T1000 (cell line): ENCODE results near the gene VWC2L.

Source experiments
- DNase-seq: peaks from one replicate; lab custom pipeline; 2025; ENCODE audit warnings: mixed read lengths; lab: John Stamatoyannopoulos, UW

VWC2L gene

GRCh38 chr2:214542295-214542694, 131.4 kb downstream of the VWC2L start:
- no peak for DNase-seq

- no peak for DNase-seq
These were observed 132.0 kb downstream of the VWC2L start for GRCh38 chr2:214542866-214543265.

- DNase-seq: no peak
These were observed 132.6 kb downstream of the VWC2L start for GRCh38 chr2:214543386-214543955.

DNA sequence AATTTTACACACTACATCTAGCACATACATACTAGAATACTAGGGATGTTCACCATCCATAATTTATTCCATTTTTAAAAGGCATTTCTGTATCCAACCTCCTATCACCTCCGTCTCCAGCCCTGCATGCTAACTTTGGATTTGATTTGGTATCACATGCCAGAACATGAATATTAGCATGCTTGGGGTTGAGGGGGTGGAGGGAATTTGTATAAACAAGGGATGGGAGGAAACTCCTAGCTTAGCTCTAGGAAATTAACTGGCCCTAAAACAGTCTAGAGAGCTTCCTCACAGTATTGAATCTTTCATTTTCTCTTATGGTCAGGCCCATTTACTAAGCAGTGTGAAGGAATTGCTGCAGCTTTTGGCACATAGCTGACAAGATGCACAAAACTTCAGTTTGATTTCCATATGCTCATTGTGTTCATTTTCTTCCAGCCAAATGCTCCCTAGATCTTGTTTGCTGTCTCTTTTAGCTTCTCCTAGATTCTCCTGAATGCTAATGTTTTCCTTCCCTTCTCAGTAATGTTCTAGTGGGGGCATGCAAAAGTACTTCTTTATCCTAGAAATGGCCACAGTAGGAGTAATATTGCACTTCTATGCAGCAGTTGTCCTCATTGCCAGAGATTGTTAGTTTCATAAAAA, 135.2 kb downstream of the VWC2L start:
- DNase-seq: no peak

GRCh38 chr2:214547931-214548330, 137.1 kb downstream of the VWC2L start:
- no peak for DNase-seq

DNA sequence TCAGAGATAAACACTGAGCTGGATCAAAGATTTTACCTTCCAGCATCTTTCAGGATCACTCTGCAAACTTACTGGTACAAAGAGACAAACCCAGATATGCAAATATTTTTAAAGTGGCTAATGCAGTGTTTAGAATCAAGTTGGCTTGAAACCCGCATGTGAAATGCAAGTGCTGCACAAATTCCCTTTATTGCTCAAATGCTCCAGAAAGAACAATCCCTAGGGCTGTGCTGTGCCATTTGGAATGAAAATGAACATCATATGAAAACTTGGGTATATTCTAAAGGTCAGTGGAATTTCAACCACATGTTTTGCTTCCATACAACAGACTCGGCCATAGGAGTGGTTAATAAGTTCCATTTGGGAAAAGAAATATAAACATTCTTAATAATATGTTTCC, 139.1 kb downstream of the VWC2L start:
- no peak for DNase-seq

DNA sequence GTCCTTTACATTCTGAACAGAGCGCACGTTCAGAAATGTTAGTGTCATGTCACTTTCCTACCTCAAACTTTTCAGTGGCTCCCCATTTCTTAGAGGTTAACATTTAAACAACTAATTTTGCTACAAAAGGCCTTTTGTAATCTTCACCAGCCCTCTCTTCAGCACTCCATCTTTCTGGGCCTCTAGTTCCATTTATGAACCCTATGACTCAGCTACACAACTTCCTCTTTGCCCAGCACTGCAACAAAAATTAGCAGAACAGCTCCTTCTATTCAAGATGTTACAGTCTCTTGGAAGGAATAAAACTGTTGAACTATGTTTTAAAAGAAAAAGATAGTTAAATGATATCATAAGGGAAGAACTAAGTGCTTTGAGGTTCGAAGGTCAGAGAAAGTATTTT, 139.9 kb downstream of the VWC2L start:
- DNase-seq: no peak

GRCh38 chr2:214557884-214558283, 147.0 kb downstream of the VWC2L start:
- DNase-seq: no peak

DNA sequence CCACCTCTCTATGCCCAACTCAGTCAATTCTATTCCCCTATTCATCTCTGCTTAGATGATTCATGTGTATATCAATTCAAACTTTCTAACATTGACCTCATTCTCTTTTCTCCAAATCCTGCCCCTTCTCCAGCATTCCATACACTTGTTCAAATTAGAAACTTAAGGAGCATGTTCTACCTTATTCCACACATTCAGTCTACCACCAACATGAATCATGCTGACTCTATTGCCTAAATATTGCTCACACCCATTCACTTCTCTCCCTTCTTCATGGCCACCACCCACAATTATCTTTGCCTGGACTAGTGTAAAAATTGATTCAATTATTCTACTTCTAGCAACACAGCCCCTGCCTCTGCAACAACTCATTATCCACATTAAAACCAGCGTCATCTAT, 147.5 kb downstream of the VWC2L start:
- DNase-seq: no peak

DNA sequence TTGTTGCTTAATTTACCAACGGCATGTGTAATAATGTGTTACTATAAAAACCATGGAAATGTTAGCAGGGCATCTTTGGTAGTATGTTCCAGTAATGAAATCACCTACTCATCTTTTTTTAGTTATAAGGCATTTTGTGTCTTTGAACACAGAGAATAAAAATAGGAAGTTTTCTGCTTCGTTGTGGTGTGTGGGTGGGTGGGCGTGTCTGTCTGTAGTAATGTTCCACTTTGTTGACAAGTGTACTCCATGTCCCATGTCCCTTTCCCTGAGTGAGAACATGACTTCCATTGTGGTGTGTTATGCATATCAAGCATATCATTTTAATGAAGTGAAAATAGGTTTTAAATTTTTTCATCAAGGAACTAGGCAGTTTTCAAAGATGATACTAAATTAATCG, 149.3 kb downstream of the VWC2L start:
- no peak for DNase-seq

DNA sequence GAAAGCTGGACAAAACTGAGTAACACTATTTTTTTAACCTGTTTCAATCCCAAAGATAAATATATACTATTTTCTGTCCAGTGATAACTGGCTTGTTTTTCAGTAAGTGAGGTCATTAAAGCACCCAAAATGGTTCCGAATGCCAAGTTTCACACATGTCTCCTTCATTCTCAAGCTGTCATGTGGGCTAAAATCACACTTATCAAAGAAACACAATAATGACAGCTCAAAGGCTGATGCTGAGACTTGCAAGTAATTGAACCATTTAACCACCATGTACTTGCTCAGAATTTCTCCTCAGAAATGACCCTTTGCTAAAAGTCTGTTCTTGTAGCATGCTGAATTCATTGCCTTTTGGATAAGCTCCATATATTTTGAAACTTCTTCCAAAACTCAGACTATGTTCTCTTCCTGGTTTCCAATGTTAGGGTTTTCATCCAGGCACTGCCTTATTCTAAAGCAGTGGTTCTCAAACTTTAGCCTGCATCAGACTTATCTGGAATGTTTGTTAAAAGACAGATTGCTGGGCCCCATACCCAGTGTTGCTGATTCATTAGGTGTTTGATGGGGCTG, 149.8 kb downstream of the VWC2L start:
- DNase-seq: no peak

GRCh38 chr2:214565246-214565645, 154.4 kb downstream of the VWC2L start:
- DNase-seq: no peak

DNA sequence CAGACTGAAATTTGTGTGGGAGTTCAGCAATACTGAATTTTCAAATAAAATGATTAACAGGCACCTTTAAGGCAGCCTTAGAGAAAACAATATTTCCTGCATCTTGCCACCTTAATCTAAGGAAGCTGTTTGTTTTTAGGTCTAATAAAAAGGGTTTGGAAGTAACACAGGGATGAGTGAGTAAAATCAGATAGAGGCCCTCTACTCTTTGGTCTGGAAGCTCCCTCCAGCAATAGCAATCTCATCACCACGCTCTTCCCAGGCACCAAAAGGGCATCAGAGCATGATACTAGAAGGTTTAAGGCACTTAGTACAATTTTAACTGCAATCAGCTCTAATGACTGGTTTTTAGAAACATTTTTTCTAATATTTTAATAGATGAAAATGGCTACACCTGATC, 155.6 kb downstream of the VWC2L start:
- no peak for DNase-seq

DNA sequence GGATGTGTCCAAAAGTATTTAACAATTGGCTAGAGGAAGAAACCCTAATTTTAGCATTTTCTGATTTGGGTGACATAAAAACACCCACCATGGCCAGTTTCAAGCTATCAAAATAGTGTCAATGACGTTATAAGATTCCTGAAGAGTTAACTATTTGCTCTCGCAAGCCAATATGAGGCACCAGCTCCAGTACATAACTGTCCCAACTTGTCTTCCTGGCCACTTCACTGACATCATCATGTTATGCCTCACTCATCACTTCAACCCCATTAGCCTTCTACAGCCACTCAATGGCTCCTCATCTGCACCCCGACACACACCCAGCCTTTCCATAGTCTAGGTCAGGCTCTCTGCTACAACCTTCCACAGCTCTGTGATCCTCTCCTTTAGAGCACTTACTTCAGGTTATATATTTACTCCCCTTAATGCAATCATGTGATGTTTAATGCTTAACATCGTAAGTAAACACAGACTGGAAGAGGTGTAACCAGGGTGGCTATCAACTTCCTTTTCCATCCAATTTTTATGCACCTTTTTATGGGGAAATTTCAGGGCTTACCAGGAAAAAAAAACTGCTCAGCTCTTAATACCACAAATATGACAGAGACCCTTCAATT, 158.7 kb downstream of the VWC2L start:
- no peak for DNase-seq

GRCh38 chr2:214574084-214574781, 163.4 kb downstream of the VWC2L start:
- DNase-seq: no peak

DNA sequence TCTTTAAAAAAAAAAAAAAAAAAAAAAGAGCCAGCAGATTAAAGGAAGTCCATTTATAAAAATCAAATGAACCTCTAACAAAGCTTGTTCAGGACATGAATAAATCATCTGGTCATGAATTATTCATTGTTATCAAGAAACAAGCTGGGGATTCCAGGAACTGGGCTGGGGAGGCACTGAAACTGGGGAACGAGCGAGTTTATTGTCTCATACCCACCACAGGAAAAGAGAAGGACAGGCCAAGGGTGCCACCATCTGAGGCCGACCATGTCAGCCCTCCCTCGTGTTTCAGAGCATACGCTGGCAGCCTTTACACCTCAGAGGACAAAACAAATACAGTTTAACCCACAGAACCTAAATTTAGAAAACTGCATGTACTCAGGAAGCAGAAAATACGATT, 164.2 kb downstream of the VWC2L start:
- no peak for DNase-seq

- no peak for DNase-seq
These were observed 164.6 kb downstream of the VWC2L start for GRCh38 chr2:214575465-214575864.

DNA sequence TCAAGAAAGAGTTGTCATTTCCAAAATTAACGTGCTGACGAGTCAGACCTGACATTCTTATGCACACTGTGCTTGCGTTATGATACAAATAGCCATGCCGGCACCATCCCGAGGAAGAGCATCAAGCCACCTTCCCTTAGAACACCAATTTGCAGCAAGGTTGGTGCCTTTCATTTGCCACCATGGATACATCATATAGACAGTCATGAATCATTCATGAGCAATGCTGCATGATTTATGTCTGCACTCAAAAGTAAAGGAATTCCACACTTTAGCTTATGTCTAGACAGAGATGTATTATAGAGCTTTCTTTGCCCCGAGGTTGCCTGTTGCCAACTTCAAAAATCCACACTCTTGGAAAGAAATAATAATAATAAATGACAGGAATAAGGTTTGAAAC, 166.9 kb downstream of the VWC2L start:
- DNase-seq: no peak

DNA sequence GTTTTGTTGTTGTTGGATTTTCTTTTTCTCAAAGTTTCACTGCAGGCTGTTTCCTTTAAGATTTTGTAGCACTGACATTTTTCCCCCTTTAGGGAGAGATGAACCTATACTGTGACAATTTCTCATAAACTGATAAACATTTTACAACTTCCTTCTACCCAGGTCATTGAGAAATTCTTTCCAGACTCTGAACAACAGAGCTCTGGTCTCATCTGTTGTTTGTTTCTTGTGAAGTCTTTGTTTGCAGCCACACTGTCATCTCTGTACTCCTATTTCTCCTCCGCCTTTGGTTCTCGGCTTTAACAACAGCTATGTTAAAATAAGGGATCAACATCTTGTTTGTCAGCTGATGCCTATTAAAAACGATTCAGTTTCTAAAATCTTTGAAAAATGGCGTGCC, 167.6 kb downstream of the VWC2L start:
- DNase-seq: no peak

GRCh38 chr2:214579035-214579434, 168.2 kb downstream of the VWC2L start:
- DNase-seq: no peak

GRCh38 chr2:214587442-214587841, 176.6 kb downstream of the VWC2L start:
- DNase-seq: no peak

GRCh38 chr2:214591366-214591765, 180.5 kb downstream of the VWC2L start:
- DNase-seq: no peak

DNA sequence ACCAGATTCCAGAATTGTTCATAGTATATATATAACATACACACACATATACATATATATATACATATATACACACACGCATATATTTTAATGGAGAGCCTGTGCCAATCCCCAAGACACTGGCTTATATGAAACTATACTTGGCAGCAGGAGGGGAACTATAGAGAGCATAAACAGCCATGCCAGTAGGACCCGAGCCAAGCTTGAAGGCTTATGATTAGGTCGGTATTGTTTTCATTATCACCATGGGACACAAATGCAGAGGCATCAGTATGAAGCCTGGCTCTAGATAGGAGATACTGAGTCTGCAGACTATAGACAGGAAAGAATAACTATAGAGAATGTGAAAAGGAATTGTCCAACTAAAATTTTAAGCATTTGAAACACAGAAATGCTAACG, 181.2 kb downstream of the VWC2L start:
- DNase-seq: no peak
